ENCODE results near the gene HS6ST3. TPM values are rescaled to one million over a fixed set of nuclear protein-coding genes. Genes with fewer than 3 reads are reported as not detected.

The HS6ST3 gene
- total RNA-seq, 1 donor from 2014 or later: 1.3 TPM

- peaks cover 3% of the 10 kb centered on the region for H3K9me3 Mint-ChIP-seq (ENCODE audit: unreplicated experiment)
Observed at GRCh38 chr13:96821381-96821780, 731.5 kb downstream of the HS6ST3 start.

DNA sequence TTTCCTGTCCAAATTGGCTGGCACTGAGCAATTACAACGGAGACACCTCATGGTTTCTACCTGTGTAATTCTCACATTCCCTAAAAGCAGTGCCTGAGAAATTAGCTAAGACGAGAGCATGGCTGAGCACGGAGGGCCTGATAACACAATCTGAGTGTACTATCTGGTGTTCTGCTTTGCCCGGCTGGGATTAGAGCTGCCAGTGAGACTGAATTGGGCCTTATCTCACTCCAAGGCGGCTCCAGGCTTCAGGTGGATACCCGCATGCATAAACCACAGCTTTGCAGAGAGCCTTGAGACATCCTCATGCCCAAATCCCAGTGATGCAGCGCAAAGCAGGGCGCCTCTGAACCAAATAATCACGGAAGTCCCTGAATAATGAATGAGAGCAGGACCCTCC, 732.1 kb downstream of the HS6ST3 start:
- Mint-ChIP-seq H3K9me3 (ENCODE audit: unreplicated experiment) (peaks cover 3% of the 10 kb centered on the region), H3K4me3 (ENCODE audit: unreplicated experiment) (no peak overlapping the region), H3K4me1 (ENCODE audit: low read depth, unreplicated experiment) (peaks cover 2% of the 10 kb centered on the region), H3K36me3 (ENCODE audit: unreplicated experiment) (no peaks in the 10 kb centered on the region), H3K27me3 (ENCODE audit: unreplicated experiment) (peaks cover 2% of the 10 kb centered on the region), H3K27ac (ENCODE audit: unreplicated experiment) (no peak overlapping the region)
- no peak for DNase-seq
- TF ChIP-seq, protein P1, sequence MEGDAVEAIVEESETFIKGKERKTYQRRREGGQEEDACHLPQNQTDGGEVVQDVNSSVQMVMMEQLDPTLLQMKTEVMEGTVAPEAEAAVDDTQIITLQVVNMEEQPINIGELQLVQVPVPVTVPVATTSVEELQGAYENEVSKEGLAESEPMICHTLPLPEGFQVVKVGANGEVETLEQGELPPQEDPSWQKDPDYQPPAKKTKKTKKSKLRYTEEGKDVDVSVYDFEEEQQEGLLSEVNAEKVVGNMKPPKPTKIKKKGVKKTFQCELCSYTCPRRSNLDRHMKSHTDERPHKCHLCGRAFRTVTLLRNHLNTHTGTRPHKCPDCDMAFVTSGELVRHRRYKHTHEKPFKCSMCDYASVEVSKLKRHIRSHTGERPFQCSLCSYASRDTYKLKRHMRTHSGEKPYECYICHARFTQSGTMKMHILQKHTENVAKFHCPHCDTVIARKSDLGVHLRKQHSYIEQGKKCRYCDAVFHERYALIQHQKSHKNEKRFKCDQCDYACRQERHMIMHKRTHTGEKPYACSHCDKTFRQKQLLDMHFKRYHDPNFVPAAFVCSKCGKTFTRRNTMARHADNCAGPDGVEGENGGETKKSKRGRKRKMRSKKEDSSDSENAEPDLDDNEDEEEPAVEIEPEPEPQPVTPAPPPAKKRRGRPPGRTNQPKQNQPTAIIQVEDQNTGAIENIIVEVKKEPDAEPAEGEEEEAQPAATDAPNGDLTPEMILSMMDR (IDR thresholded peaks at IDR 0.05; ENCODE audit: partially characterized antibody, unreplicated experiment): no peak

More at GRCh38 chr13:96821381-96821780, 731.5 kb downstream of the HS6ST3 start:
- peaks cover 2% of the 10 kb centered on the region for H3K27me3 Mint-ChIP-seq (ENCODE audit: unreplicated experiment)
- H3K4me1 Mint-ChIP-seq (ENCODE audit: low read depth, unreplicated experiment): peaks cover 5% of the 10 kb centered on the region
- TF ChIP-seq, protein P1 (IDR thresholded peaks at IDR 0.05; ENCODE audit: partially characterized antibody, unreplicated experiment): no peak
- no peak for DNase-seq
- no peaks in the 10 kb centered on the region for H3K36me3 Mint-ChIP-seq (ENCODE audit: unreplicated experiment)
- no peak overlapping the region for H3K4me3 Mint-ChIP-seq (ENCODE audit: unreplicated experiment)
- H3K27ac Mint-ChIP-seq (ENCODE audit: unreplicated experiment): no peak overlapping the region

- DNase-seq: peak; percentile 29
- H3K4me1 Mint-ChIP-seq (ENCODE audit: low read depth, unreplicated experiment): no peaks in the 10 kb centered on the region
- TF ChIP-seq, protein P1 (IDR thresholded peaks at IDR 0.05; ENCODE audit: partially characterized antibody, unreplicated experiment): no peak
- no peaks in the 10 kb centered on the region for H3K36me3 Mint-ChIP-seq (ENCODE audit: unreplicated experiment)
- peaks cover 2% of the 10 kb centered on the region for H3K9me3 Mint-ChIP-seq (ENCODE audit: unreplicated experiment)
- no peak overlapping the region for H3K4me3 Mint-ChIP-seq (ENCODE audit: unreplicated experiment)
- no peak overlapping the region for H3K27ac Mint-ChIP-seq (ENCODE audit: unreplicated experiment)
- peaks cover 2% of the 10 kb centered on the region for H3K27me3 Mint-ChIP-seq (ENCODE audit: unreplicated experiment)
Observed at GRCh38 chr13:96822895-96823294, 733.0 kb downstream of the HS6ST3 start.

- Mint-ChIP-seq H3K4me3 (ENCODE audit: unreplicated experiment) (no peak overlapping the region), H3K27me3 (ENCODE audit: unreplicated experiment) (peaks cover 2% of the 10 kb centered on the region), H3K27ac (ENCODE audit: unreplicated experiment) (no peak overlapping the region), H3K36me3 (ENCODE audit: unreplicated experiment) (no peaks in the 10 kb centered on the region), H3K4me1 (ENCODE audit: low read depth, unreplicated experiment) (no peaks in the 10 kb centered on the region), H3K9me3 (ENCODE audit: unreplicated experiment) (peaks cover 2% of the 10 kb centered on the region)
- DNase-seq: no peak
- TF ChIP-seq, protein P1 (IDR thresholded peaks at IDR 0.05; ENCODE audit: partially characterized antibody, unreplicated experiment): no peak
Observed at GRCh38 chr13:96824140-96824539, 734.2 kb downstream of the HS6ST3 start.

DNA sequence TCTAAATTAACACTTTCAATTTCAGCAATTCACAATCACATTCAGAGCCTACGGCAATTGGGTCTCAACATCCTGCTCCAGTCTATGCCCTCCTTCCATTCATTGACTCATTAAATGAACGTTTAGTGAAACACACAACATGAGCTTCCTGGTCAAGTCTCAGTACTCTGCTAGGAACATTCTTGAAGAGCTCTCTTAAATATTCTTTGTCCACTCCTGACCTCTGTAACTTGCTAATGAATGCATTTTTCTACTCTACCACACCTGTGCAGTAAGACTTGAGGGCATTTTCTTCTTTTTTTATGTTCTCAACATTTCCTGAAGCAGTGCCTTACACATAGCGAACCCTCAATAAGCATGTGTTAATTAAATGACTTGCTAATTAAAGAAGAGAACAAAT, 735.7 kb downstream of the HS6ST3 start:
- Mint-ChIP-seq H3K36me3 (ENCODE audit: unreplicated experiment) (no peaks in the 10 kb centered on the region), H3K27ac (ENCODE audit: unreplicated experiment) (no peak overlapping the region), H3K4me1 (ENCODE audit: low read depth, unreplicated experiment) (no peaks in the 10 kb centered on the region), H3K9me3 (ENCODE audit: unreplicated experiment) (peaks cover 2% of the 10 kb centered on the region), H3K27me3 (ENCODE audit: unreplicated experiment) (peaks cover 2% of the 10 kb centered on the region), H3K4me3 (ENCODE audit: unreplicated experiment) (no peak overlapping the region)
- TF ChIP-seq, protein P1 (IDR thresholded peaks at IDR 0.05; ENCODE audit: partially characterized antibody, unreplicated experiment): no peak
- DNase-seq: no peak
